Urothelium cell line (cell line): Measurements from ENCODE around the gene MT1HL1.

ENCODE experiments used
- DNase-seq: peaks from one replicate; pipeline ENCODE4 v3.0.0; 2011; ENCODE audit warnings: low spot score, mixed read lengths
- FAIRE-seq: peaks from 2 replicates; lab custom pipeline; 2011; peaks lifted over from hg19 to GRCh38; lab: Jason Lieb, UNC

The MT1HL1 gene

DNA sequence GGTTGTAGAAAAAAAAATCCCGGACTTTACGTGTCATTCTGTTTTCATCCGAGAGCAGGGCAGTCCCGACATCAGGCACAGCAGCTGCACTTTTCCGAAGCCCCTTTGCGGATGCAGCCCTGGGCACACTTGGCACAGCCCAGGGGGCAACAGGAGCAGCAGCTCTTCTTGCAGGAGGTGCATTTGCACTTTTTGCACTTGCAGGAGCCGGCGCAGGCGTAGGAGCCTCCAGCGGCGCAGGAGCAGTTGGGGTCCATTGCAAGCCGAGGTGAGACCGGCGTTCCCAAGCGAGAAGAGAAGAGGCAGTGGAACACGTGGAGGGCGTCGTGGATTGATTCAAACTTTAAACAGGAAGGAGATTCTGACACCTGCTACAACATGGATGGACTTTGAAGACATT, at the start of gene MT1HL1:
TSS of gene MT1HL1 (minus strand) at position 326 of the 400 bp plus-strand sequence. CDS start at position 257, 69 bp downstream.
- FAIRE-seq = no peak
- DNase-seq = no peak

DNA sequence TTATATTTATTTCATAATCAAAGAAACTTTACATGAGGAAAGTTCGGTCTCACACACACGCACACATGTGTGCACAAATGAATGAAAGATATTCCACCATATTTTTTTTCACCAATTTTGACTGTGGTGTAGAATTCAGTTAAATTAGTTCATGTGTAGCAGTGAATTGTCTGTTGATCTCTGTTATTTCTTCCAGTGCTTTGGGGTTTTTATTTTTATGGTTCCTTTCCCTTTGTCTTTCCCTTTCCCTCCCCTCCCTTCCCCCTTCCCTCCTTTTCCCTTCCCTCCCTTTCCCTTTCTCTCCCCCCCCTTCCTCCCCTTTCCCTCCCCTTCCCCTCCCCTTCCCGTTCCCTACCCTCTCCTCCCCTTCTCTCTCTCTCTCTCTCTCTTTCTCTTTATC, 46.7 kb upstream of the MT1HL1 start:
- DNase-seq = no peak
- FAIRE-seq = no peak

DNA sequence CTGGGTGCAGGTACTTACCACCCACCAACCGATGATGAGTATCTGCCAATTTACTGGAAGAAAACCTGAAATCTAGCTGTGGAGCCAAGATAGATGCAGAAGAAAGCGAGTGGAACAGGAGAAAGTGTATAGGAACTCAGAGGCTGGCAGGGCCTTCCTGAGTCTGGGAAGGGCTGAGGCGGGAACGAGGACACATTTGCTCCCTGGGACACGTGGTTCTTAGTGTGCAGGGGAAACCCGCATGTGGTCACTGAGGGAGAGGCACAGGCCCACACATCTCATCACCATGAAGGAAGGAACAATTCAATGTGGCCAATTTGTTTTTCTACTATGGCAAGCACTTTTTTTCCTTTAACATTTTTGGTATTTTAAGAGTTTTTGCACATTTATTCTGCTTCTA, 45.9 kb upstream of the MT1HL1 start:
- no peak for FAIRE-seq
- DNase-seq = no peak

DNA sequence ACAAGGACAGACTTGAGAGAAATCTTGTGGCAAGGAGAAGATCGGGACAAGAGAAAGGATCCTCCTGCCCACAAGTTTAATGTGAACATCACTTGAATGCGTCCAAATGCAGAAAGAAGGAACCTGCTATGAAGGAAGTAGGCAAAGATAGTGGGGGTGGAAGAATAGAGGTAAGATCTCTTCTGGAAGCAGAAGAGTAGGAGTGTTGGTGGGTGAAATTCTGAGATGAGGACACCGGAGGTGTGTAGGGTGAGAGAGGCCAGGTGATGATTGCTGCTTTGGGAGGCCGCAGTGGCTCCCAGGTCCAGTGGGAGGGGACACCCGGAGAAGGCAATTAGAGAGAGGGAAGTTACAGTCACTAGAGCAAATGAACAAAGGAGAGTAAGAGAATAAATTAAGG, 44.6 kb upstream of the MT1HL1 start:
- no peak for FAIRE-seq
- DNase-seq = no peak

DNA sequence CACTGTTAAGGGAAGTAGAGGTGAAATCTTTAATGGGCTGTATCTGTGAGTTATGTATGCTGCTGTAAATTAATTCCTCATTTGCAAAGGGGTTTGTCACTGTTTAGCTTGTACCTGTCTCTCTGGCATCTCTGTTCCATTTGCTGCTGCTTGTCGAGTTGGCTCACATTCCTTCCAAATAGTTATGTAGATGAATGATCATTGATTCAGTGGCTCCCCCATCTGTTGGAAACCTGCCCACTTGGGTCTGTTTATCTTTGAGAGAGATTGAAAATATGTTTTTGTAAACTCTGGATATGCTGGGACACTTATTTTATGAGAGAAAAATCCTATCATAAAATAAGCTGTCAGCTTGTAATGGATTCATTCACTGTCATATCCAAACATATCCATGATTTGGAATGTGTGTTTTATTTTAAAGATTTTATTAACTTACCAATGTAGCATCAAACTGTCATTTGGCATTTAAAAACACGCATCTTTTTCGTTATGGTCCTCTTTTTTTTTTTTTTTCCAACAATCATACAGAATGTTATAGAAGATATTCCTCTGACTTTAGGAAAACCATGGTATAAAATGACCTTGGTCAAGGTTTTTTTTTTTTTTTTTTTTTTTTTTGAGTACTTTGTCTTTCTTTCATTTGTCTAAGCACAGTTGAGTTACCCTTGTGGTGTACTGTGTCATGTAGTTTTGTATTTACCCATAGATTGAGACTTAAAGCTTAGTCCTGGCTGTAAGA, 41.2 kb upstream of the MT1HL1 start:
- DNase-seq = no peak
- no peak for FAIRE-seq

DNA sequence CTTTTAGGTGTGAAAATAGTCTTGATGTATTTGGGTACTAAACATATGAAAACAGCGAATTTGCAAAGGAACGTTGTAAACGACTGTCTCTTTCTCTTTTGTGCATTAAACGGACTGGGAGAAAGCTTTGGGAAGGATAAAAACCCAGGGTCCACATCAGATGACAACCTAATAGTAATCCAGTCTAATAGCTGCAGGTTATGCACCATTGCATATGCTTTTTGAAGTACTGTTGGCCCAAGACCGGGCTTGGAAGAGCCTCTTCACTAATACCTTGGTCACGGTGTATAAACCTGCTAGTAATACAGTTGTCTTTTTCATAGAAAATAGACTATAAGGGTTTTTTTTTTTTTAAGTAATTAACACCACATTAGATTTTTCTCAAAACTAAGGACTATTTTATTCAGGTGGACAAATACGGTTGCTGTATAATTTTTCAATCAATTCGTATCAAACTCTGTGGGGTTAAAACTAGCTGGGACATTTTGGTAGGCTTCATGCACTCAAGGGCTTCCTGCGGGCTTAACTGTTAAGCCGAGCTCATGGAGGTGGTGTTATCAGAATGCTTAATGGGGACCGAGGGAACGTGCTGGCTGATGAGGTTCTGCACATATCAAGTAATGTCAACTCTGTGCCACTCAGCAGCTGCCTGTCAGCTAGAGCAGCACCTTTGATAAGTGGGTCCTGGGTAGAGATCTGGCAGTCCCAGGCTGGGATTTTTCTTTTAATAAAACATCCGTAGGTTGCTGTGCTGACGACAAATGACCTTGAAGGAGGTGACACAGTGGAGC, 39.8 kb upstream of the MT1HL1 start:
- FAIRE-seq (no peak), DNase-seq (no peak)

DNA sequence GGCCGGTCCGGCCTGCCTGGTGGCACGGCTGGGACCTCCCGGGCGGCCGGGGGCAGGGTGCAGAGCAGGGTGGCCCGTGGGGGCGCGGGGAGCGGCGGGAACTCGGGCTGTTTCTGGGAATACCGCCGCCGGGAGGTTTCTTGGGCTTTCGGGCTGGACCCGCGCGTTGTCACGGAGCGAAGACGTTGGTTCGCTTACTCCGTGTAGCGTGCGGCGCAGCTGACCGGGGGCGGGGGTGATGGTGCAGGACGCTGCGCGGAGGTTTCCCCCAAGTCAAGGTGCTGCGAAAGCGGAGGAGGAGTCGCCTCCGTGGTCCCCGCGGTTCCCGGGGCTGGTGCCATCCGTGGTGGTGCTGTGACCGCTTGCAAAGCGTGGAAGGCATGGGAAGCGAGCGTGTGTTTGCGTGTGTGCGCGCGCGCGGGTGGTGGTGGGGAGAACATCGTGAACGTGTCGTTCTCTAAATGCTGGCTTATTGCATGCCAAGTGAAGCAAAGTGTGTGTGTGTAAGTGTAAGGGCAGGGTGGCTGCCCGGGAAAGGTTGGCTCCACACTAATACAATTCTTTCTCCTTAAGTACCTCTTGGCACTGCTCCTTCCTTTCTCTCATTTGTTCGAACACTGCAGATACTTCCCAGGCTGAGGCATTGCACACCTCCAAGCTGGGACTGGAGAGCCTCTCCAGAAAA, 38.8 kb upstream of the MT1HL1 start:
- DNase-seq = no peak
- FAIRE-seq = no peak

DNA sequence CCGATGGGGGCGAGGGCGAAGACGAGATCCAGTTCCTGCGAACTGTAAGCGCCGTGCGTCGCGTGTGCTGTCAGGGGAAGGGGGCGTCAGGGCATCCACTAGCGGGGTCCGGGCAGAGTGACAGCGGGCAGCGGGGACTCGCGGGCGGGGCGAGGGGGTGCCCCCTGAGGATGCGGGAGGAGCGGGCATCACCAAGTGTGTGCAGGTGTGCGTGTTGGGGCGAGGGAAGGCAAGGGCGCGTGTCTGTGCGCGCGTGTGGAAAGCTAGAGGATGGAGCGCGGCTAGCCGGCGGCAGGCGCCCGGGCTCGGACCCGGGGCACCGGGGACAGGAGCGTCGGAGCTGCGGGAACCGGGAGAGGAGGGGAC, 38.3 kb upstream of the MT1HL1 start:
- no peak for DNase-seq
- FAIRE-seq = no peak

DNA sequence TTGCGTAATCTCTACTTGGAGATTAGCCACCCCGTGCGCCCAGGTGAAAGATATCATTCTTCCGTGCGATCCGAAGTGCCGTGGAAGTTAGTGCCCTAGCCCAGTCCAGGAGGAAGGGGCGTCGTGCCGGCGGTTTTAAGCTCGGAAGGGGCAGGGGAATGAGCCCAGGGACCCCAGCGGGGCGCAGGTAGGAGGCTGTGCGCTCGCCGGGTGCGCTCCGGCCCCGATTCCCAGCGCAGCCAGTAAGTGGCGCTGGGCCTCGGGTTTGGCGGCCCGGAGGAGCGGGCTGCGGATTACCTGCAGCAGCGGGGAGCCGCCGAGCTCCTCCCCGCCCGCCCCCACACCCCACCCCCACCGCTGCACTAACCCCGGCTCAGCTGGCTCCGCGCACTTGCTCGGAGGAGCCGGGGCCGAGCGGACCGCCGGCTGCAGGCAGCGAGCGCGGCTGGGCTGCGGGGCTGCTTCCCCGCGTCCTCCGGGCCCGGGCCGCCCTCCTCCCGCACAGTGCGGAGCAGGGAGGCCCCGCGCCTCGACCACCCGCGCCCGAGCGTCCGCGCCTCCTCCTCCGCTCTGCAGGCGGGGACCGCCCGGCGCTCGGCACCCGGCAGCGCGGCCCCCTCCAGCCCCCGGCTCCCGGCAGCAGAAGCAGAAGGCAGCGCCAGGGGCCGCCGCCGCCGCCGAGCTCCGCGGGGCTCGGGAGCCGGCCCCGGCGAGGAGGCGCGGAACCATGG, 37.7 kb upstream of the MT1HL1 start, which contains the start of gene RYR2:
TSS of gene RYR2 (plus strand) at position 390 of the 731 bp plus-strand sequence. CDS start at position 728, 338 bp downstream.
- DNase-seq (peak; percentile 82), FAIRE-seq (no peak)

DNA sequence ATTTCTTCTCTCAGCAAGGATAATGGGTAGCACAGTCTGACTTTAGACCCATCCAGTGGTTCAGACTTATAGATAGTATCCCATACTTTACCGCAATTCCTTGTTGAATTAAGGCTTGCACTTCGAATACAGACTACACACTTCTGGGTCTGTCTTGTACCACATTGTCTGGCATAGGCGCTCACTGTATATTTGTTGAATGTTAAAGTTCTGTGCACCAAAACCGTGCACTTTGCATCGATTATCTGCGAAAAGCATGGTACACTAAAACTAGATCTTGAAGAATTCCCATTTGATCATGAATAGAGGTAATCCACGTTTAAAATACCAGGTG, 37.2 kb upstream of the MT1HL1 start:
- FAIRE-seq = no peak

DNA sequence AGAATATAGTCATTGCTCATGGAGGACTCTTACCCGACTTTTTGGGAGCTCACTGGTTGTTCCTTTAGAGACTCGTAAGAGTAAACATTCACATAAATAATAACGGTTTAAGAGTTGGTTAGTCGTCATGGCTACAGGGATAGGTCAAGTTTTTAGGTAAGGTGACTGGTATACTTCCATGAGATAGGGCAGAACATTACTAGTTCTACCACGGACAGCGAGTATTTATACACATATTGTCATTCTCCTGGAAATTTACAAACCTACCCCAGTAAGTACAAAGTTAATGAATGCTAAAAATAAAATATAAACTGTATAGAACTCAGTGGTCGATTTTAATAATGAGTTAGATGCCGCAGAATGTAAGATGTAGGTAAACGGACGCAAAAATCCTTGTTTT, 36.6 kb upstream of the MT1HL1 start:
- no peak for DNase-seq
- FAIRE-seq = no peak

More for the DNA sequence above, 37.2 kb upstream of the MT1HL1 start:
- DNase-seq = no peak

DNA sequence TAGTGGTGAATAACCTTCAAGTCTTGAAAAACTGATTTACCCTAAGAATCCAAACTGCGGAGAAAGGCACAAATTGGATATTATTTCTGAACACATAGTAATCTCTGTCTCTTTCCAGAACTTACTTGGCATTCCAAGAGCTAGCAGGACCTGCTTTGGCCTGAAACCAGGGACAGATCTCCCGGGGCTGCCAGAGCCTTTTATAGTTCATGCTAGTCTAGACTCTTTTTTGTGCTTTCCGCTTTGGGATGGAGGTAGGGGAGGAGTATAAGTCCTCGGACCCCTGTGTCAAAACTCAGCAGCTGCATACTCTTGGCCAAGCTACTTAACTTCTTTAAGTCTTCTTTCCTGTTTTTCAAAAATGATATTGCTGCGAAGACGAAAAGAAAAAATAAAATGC, 34.0 kb upstream of the MT1HL1 start:
- no peak for FAIRE-seq

DNA sequence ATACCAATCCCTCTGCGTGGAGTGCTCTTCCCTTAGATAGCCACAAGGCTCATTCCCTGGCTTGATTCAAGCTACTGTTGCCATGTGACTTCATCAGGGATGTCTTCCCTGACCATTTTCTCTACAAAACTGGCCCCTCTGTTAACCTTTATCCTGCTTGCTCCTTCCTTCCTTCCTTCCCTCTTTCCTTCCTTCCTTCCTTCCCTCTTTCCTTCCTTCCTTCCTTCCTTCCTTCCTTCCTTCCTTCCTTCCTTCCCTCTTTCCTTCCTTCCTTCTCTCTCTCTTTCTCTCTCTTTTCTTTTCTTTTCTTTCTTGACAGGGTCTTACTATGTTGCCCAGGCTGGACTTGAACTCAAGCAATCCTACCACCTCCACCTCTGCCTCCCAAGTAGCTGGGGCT, 31.5 kb upstream of the MT1HL1 start:
- no peak for DNase-seq
- no peak for FAIRE-seq

More for the DNA sequence above, 34.0 kb upstream of the MT1HL1 start:
- DNase-seq = no peak

DNA sequence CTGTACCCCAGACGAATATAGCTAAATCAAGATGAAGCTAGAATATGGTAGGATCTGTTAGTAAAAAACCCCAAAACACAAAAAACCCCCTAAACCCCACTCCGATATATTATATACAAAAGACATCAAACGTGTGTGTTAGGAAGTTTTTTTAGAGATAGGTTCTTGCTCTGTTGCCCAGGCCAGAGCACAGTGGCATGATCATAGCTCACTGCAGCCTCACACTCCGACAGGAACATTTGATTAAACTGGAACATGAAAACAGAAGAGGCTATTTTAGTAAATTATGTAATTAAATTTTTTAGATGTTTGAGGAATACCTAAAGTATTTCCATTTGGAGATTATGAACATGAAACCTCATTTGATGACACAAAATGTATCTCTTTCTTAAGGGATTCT, 29.6 kb upstream of the MT1HL1 start:
- no peak for FAIRE-seq
- DNase-seq = no peak

DNA sequence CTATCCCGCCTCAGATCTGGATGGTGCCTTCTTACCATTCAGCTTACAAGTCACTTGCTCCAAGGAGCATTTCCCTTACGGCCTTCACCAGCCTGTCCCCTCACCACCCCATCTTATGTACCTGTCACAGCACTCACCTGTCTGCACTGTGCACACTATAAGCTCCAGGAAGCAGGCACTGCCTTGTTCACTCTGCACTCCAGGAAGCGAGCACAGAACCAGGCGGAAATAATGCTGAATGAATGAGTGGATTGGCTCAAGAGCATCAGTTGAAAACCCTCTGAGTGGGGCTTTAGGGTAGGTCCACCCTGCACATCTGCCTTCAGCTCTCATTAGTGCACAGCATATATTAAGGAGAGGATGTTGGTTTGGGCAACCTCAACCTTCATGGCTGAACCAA, 28.8 kb upstream of the MT1HL1 start:
- DNase-seq = no peak
- FAIRE-seq = no peak

DNA sequence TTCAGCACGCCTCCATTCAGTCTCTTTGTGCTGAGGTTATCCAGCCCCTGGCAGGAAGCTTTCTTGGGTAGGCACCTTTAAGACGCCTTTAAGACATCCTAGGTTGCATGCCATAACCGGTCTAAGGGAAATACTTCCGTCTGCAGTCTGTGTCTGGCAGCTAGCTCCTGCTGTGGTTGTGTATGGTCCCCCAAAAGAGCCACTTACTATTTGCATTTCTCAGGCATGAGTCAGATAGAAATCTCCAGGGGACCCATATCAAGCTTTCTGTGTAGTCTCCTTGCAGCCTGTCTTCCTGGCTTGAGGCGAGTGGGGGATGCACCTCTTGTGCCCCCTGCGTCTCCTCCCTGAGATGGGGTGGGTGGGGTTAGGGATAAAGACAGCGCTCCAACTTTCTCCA, 27.8 kb upstream of the MT1HL1 start:
- FAIRE-seq (no peak), DNase-seq (peak; percentile 57)

DNA sequence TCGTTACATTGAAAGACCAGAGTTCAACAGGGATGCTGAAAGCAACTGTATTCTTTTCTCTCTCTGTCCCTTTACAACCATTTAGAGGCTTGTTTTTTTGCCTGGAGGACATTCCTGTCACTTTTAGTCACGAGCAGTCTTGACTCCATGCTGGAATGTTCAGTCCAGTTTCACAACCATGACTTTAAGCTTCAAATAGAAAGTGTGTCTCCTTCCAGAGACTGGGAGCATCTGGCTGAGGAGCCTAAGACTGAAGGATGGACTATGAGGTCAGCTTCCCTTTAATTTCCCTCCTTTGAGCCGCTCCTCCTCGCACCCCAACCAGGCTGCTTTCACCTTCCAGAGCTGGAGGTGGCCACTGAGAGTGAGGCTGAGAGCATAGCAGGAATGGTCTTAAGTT, 27.2 kb upstream of the MT1HL1 start:
- DNase-seq (no peak), FAIRE-seq (no peak)

DNA sequence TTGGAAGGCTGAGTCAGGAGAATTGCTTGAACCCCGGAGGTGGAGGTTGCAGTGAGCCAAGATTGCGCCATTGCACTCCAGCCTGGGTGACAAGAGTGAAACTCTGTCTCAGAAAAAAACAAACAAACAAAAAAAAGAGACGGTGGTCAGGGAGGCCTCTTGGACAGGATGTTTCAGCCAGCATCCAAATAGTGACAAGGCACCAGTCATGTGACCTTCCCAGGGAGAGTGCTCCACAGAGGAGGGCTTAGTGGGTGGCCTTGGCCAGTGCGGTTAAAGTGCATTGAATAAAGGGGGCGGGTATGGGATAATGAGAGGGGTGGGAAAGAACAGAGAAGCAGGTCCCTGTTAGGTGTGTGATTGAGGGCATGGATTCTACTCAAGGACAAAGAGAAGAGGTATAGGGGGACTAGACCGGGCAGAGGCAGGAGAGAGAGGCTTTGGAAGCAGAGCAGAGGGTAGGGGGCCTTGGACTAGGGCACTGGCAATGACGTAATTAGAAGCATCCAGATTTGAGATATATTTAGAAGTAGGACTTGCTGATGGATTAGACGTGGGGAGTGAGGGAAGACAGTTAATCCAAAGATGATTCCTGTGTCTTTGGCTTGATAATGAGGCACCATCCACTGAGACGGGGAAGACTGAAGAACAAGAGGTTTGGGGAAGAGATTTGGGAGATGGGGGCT, 25.8 kb upstream of the MT1HL1 start:
- no peak for DNase-seq
- no peak for FAIRE-seq

DNA sequence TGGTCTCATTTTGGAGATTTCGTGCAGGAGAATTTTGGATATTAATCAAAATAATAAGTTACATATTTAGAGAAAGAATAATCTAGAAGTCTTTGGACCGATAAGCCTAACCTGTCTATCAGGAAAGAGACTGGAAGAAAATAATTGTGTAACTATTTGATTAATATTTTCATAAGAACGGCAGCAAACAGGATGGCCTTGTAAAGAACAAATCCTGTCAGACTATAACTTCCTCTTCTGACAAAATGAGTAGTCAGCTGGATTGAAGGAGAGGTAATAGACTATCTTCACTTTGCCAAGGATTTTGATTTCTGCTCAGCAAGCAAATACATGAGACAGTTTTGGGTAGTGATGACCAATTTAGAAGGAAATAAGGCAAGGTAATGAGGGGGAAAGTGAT, 25.0 kb upstream of the MT1HL1 start:
- FAIRE-seq (no peak), DNase-seq (no peak)

DNA sequence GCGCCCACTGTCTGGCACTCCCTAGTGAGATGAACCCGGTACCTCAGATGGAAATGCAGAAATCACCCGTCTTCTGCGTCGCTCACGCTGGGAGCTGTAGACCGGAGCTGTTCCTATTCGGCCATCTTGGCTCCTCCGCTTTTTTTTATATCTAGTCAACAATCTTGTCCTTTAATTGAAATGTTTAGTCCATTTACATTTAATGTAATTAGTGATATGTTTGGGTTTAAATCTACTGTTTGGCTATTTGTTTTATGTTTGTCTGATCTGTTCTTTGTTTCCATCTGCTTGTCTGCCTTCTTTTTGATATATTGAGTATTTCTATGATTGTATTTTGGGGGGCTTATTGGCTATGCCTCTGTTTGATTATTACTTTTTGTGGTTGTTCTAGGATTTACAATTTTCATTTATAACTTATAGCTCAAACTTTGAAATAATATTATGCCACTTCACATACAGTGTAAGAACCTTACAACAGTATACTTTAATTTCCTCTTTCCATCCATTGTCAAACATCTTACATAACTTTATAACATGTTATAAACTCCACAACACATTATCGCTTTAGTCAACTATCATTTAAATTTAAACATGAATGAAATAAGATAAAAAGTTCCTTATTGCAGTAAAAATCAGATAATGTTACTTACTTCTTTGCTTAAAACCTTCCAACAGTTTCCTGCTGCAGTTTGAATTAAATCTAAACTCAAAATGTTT, 21.3 kb upstream of the MT1HL1 start:
- FAIRE-seq = no peak
- DNase-seq = no peak
